Renal cortical epithelial cell (primary cell): Measurements from ENCODE around the gene LFNG. TPM values are rescaled to one million over a fixed set of nuclear protein-coding genes. Genes with fewer than 3 reads are reported as not detected.
"Not testable (repeated sequence)": the region's sequence is repeated elsewhere in the genome, so short reads cannot be mapped to it uniquely, and the experiment has no call there.

Experiments used
- DNase-seq: peaks from one replicate; pipeline ENCODE4 v3.0.0-alpha.2; 2011; ENCODE audit warnings: low read depth
- total RNA-seq: library from RNA; depleted of rRNA; stranded (reverse); fragments of >200 nt; gene quantifications from 2 replicates; pipeline ENCODE4 v1.2.3, GENCODE V29; 2014

LFNG gene
- total RNA-seq, 1 donor from 2014 or later = 79.8 TPM

- DNase-seq = no peak
Observed at GRCh38 chr7:2529161-2530070, 9.8 kb downstream of the LFNG start.

GRCh38 chr7:2530071-2530987 lies 10.8 kb downstream of the LFNG start:
- DNase-seq = no peak

GRCh38 chr7:2530994-2531795 lies 11.6 kb downstream of the LFNG start:
- DNase-seq = not testable (repeated sequence)

GRCh38 chr7:2531796-2532110 lies 12.2 kb downstream of the LFNG start:
- DNase-seq = not testable (repeated sequence)

GRCh38 chr7:2532199-2532772 lies 12.7 kb downstream of the LFNG start:
- DNase-seq = not testable (repeated sequence)

GRCh38 chr7:2532816-2533215 lies 13.2 kb downstream of the LFNG start:
- DNase-seq = not testable (repeated sequence)

GRCh38 chr7:2533566-2533965 lies 14.0 kb downstream of the LFNG start:
- not testable (repeated sequence) for DNase-seq

GRCh38 chr7:2534214-2534613 lies 14.6 kb downstream of the LFNG start:
- not testable (repeated sequence) for DNase-seq

- not testable (repeated sequence) for DNase-seq
Observed at GRCh38 chr7:2535872-2536627, 16.5 kb downstream of the LFNG start.

GRCh38 chr7:2537981-2538851 lies 18.6 kb downstream of the LFNG start:
- no peak for DNase-seq

GRCh38 chr7:2539031-2539911 lies 19.7 kb downstream of the LFNG start:
- DNase-seq = no peak

- DNase-seq = no peak
Observed at GRCh38 chr7:2540133-2540532, 20.6 kb downstream of the LFNG start.

- no peak for DNase-seq
Observed at GRCh38 chr7:2540641-2541051, 21.1 kb downstream of the LFNG start.

- DNase-seq = no peak
Observed at GRCh38 chr7:2541291-2542010, 21.9 kb downstream of the LFNG start.

GRCh38 chr7:2542011-2542915 lies 22.7 kb downstream of the LFNG start:
- DNase-seq = no peak

- DNase-seq = no peak
Observed at GRCh38 chr7:2542916-2543871, 23.6 kb downstream of the LFNG start.
